NB4 (cell line): ENCODE measurements around the gene L3MBTL3.

Experiments used
- DNase-seq: peaks from one replicate; pipeline ENCODE4 v3.0.0; 2010; ENCODE audit warnings: low read depth
- H3K4me3 ChIP-seq: one replicate; pipeline ENCODE4 v1.5.1; 2011; ENCODE audit warnings: mild to moderate bottlenecking, low read depth, low read length, moderate library complexity
- MYC ChIP-seq: IDR thresholded peaks from 2 replicates; pipeline ENCODE4 v1.6.1; 2011; ENCODE audit warnings: low read depth, low read length
- POLR2A ChIP-seq: IDR thresholded peaks from 2 replicates; pipeline ENCODE4 v1.6.1; 2011; ENCODE audit warnings: mild to moderate bottlenecking; ENCODE audit not compliant: insufficient read length; ENCODE audit errors: extremely low read depth
- TF ChIP-seq, protein P1 (sequence below): IDR thresholded peaks from 2 replicates; pipeline ENCODE4 v1.6.1; 2011; ENCODE audit warnings: low read depth, low read length
- TF ChIP-seq, protein P2 (sequence below): IDR thresholded peaks from one replicate; pipeline ENCODE4 v1.5.1; 2012; ENCODE audit warnings: low read depth, low read length

Gene L3MBTL3

GRCh38 chr6:129989396-129989795, 29.0 kb upstream of the L3MBTL3 start:
- DNase-seq = no peak
- no peak for TF ChIP-seq MYC

GRCh38 chr6:129992881-129993280, 25.5 kb upstream of the L3MBTL3 start:
- TF ChIP-seq MYC (no peak), POLR2A (no peak)
- TF ChIP-seq, protein P1, sequence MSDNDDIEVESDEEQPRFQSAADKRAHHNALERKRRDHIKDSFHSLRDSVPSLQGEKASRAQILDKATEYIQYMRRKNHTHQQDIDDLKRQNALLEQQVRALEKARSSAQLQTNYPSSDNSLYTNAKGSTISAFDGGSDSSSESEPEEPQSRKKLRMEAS = no peak
- TF ChIP-seq, protein P2, sequence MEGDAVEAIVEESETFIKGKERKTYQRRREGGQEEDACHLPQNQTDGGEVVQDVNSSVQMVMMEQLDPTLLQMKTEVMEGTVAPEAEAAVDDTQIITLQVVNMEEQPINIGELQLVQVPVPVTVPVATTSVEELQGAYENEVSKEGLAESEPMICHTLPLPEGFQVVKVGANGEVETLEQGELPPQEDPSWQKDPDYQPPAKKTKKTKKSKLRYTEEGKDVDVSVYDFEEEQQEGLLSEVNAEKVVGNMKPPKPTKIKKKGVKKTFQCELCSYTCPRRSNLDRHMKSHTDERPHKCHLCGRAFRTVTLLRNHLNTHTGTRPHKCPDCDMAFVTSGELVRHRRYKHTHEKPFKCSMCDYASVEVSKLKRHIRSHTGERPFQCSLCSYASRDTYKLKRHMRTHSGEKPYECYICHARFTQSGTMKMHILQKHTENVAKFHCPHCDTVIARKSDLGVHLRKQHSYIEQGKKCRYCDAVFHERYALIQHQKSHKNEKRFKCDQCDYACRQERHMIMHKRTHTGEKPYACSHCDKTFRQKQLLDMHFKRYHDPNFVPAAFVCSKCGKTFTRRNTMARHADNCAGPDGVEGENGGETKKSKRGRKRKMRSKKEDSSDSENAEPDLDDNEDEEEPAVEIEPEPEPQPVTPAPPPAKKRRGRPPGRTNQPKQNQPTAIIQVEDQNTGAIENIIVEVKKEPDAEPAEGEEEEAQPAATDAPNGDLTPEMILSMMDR = no peak
- DNase-seq = no peak
- no peak overlapping the region for H3K4me3 ChIP-seq

More at GRCh38 chr6:129989396-129989795, 29.0 kb upstream of the L3MBTL3 start:
- H3K4me3 ChIP-seq = no peak overlapping the region

DNA sequence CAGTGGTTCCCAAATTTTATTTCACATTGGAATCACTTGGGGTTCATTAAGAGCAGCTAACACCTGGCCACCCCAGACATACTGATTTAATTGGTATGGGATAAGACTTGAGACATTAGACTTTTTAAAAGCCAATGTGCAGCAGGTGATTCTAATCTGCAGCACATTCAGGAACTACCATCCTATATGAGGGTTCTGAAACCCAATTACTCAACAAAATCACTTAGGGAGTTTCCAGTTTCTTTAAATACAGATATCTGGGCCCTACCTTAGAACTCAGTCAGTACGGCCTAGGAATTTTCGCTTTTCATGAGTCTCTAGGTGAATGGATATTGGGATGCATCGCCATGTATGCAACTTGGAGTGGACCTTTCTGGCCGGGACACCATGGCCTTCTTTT, 24.0 kb upstream of the L3MBTL3 start:
- DNase-seq = no peak
- TF ChIP-seq POLR2A = no peak
- TF ChIP-seq MYC = no peak
- no peak overlapping the region for H3K4me3 ChIP-seq

DNA sequence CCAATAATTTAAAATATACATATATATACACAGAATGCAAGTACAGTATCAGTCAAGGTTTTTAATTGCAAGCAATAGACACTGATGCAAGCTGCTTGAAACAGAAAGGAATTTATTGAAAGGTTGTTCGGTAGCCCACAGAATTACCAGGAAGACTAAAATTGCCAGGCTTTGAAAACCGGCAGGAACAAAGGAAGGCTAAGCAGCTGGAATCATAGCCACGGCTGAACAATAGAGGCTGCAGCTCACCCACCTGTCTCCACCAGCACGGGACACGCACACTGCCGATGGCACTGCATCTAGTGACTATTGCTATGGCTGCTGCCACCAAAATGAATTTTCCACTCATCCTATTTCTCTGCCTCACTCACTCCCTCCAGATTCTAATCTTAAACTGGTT, 22.0 kb upstream of the L3MBTL3 start:
- TF ChIP-seq MYC = no peak
- TF ChIP-seq, protein P1 = no peak
- no peak for TF ChIP-seq POLR2A
- TF ChIP-seq, protein P2 = no peak
- no peak for DNase-seq
- no peak overlapping the region for H3K4me3 ChIP-seq

DNA sequence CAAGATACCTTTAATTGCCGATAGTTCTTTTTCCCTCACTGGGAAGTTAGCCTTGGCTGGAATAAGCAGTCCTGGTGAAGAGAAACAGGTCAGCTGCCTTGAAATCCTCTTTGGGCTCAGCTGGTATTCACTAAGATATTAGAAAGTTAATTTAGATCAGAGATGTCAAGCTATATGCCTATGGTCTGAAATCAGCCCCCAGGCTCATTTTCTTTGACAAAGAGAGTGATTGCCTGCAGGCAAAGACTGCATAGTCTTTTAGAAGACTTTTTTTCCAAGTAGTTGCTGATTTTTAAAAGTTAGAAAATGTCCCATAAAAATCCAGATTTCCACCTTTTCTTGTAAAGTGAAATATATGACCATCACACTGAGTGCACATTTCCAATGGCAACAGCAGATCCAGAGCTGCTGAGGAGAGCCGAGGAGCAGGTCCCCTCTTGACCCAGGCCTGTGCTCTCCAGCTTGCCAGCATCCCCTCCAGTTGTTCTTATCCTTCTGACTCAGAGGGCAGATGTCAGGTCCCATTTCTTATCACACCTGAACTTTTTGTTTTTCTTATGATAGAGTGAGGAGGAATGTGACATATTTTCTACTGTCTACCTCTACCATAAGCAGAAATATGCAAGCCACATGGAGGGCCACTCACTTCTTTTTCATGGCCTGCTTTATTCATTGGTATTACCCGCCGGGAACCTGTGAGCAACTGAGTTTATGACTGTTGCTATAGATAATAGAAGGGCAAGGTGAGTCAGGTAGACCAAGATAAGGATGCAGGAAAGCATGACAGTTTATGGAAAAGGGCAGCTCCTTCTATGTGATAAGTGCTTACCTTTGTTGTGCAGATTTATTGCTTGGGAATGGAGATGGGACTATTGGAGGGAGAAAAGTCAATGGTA, 17.6 kb upstream of the L3MBTL3 start:
- no peak for TF ChIP-seq POLR2A
- no peak for TF ChIP-seq MYC
- TF ChIP-seq, protein P1 = no peak
- TF ChIP-seq, protein P2 = no peak
- no peak overlapping the region for H3K4me3 ChIP-seq
- DNase-seq = no peak

DNA sequence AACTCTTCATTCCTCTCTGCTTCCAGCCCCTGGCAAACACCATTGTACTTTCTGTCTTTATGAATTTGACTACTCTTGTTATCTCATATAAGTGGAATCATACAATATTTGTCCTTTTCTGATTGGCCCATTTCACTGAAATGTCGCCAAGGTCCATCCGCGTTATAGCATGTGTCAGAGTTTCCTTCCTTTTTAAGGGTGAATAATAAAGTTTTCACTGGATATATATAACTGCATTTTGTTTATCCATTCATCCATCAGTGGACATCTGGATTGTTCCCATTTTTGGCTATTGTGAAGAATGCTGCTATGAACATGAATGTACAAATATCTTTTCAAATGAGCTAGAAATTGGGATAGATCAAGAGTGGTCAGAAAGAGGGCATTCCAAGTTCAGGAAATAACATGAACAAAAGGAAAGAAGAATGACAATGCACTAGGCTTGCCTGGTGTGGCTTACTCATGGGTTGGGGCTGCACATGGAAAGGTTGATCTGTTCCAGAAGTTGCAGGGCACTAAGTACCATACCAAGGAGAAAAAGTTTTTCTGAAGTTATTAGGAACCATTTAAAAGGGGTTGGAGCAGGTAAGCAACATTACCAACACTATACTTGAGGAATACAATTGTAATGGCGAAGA, 10.0 kb upstream of the L3MBTL3 start:
- no peak overlapping the region for H3K4me3 ChIP-seq
- no peak for DNase-seq
- TF ChIP-seq, protein P1 = no peak
- TF ChIP-seq POLR2A (no peak), MYC (no peak)
- TF ChIP-seq, protein P2 = no peak
